Liver (tissue), 9 donors: ENCODE data around the gene DTL. TPM values are rescaled to one million over a fixed set of nuclear protein-coding genes. Genes with fewer than 3 reads are reported as not detected.

Experiments
- DNase-seq: peaks from one replicate; pipeline ENCODE4 v3.0.0-alpha.2; 2017; ENCODE audit warnings: low spot score
- H3K27ac ChIP-seq, 2 donors: one replicate each; pipeline ENCODE4 v1.7.0; 2013; ENCODE audit warnings: inconsistent platforms in 2 of 2, low read length in 2 of 2, control low read depth in 1 of 2, low read depth in 1 of 2, mild to moderate bottlenecking in 1 of 2
- H3K27me3 ChIP-seq, 4 donors: one replicate each; pipeline versions ENCODE4 v1.6.1 to v1.7.0; 2013; ENCODE audit warnings: low read length in 3 of 4, inconsistent platforms in 1 of 4, mild to moderate bottlenecking in 1 of 4, moderate library complexity in 1 of 4; ENCODE audit not compliant: control insufficient read depth in 4 of 4, insufficient read depth in 4 of 4
- H3K36me3 ChIP-seq, 4 donors: one replicate each; pipeline versions ENCODE4 v1.6.1 to v1.7.0; 2013; ENCODE audit warnings: low read length in 3 of 4, mild to moderate bottlenecking in 3 of 4, low read depth in 1 of 4, moderate library complexity in 1 of 4; ENCODE audit not compliant: control insufficient read depth in 4 of 4, insufficient read depth in 3 of 4
- H3K4me1 ChIP-seq, 4 donors: one replicate each; pipeline versions ENCODE4 v1.6.1 to v1.7.0; 2013; ENCODE audit warnings: low read length in 3 of 4, mild to moderate bottlenecking in 3 of 4, moderate library complexity in 1 of 4; ENCODE audit not compliant: control insufficient read depth in 4 of 4, insufficient read depth in 4 of 4
- H3K4me3 ChIP-seq, 3 donors: one replicate each; pipeline versions ENCODE4 v1.6.1 to v1.7.0; 2013; ENCODE audit warnings: low read length in 3 of 3, control low read depth in 1 of 3, low read depth in 1 of 3, mild to moderate bottlenecking in 1 of 3
- H3K9ac ChIP-seq, 2 donors: one replicate each; pipeline ENCODE4 v1.7.0; 2013; ENCODE audit warnings: low read length in 2 of 2, mild to moderate bottlenecking in 2 of 2, moderate library complexity in 2 of 2, control low read depth in 1 of 2, low read depth in 1 of 2
- H3K9me3 ChIP-seq, 4 donors: one replicate each; pipeline versions ENCODE4 v1.6.1 to v1.7.0; 2013; ENCODE audit warnings: low read length in 3 of 4; ENCODE audit not compliant: control insufficient read depth in 4 of 4
- CTCF ChIP-seq: fragments of 150-350 bp; IDR thresholded peaks from 2 replicates; pipeline ENCODE4 v1.5.1; 2017; ENCODE audit warnings: improper control_type of control experiment, low read depth, low read length; ENCODE audit not compliant: missing input control
- EGR1 ChIP-seq, 2 donors: IDR thresholded peaks; 2 replicates each; pipeline ENCODE4 v1.6.1; 2016 to 2018; ENCODE audit warnings: antibody characterized with exemption in 2 of 2, low read depth in 2 of 2
- FOXA1 ChIP-seq: IDR thresholded peaks from 2 replicates; pipeline ENCODE4 v1.6.1; 2016; ENCODE audit warnings: antibody characterized with exemption
- FOXA2 ChIP-seq: IDR thresholded peaks from 2 replicates; pipeline ENCODE4 v1.6.1; 2016; ENCODE audit warnings: antibody characterized with exemption
- GABPA ChIP-seq, 2 donors: IDR thresholded peaks in 1 of 2; conservative IDR thresholded peaks in 1 of 2; 2 replicates each; pipeline ENCODE4 v1.6.1; 2016; ENCODE audit warnings: antibody characterized with exemption in 2 of 2, mild to moderate bottlenecking in 1 of 2, moderate library complexity in 1 of 2
- HNF4A ChIP-seq, 2 donors: conservative IDR thresholded peaks; 2 replicates each; pipeline ENCODE4 v1.6.1; 2016; ENCODE audit warnings: antibody characterized with exemption in 2 of 2, mild to moderate bottlenecking in 2 of 2
- HNF4G ChIP-seq: IDR thresholded peaks from 2 replicates; pipeline ENCODE4 v1.6.1; 2016; ENCODE audit warnings: antibody characterized with exemption
- JUND ChIP-seq, 2 donors: IDR thresholded peaks; 2 replicates each; pipeline ENCODE4 v1.6.1; 2016; ENCODE audit warnings: antibody characterized with exemption in 2 of 2
- MAX ChIP-seq: IDR thresholded peaks from 2 replicates; pipeline ENCODE4 v1.6.1; 2016; ENCODE audit warnings: antibody characterized with exemption
- RAD21 ChIP-seq, 2 donors: IDR thresholded peaks; 2 replicates each; pipeline ENCODE4 v1.6.1; 2016; ENCODE audit warnings: antibody characterized with exemption in 2 of 2, mild to moderate bottlenecking in 2 of 2
- RXRA ChIP-seq, 2 donors: IDR thresholded peaks; 2 replicates each; pipeline ENCODE4 v1.6.1; 2017 to 2018; ENCODE audit warnings: antibody characterized with exemption in 2 of 2, mild to moderate bottlenecking in 1 of 2
- SP1 ChIP-seq: IDR thresholded peaks from 2 replicates; pipeline ENCODE4 v1.6.1; 2018; ENCODE audit warnings: antibody characterized with exemption, mild to moderate bottlenecking
- TAF1 ChIP-seq: conservative IDR thresholded peaks from 2 replicates; pipeline ENCODE4 v1.6.1; 2016; ENCODE audit warnings: antibody characterized with exemption, mild to moderate bottlenecking
- YY1 ChIP-seq: IDR thresholded peaks from 2 replicates; pipeline ENCODE4 v1.6.1; 2016; ENCODE audit warnings: antibody characterized with exemption, mild to moderate bottlenecking
- WGBS: extraction: QIAGEN DNeasy Blood & Tissue Kit; methylation state at CpG from one replicate; pipeline ENCODE4 v1.1.7; 2013; 5-methylcytosine and 5-hydroxymethylcytosine counted together
- polyA plus RNA-seq, 2 donors: library from polyadenylated mRNA; stranded (reverse) in 1 of 2; unstranded in 1 of 2; fragments of 200-250 nt in 1 of 2; fragments of >200 nt in 1 of 2; fragmentation: Nextera tagmentation in 1 of 2; extraction: Ambion mirVana in 1 of 2; gene quantifications; one replicate each; pipeline versions ENCODE4 v1.2.1 to v1.2.3, GENCODE V29; 2013 to 2015
- total RNA-seq, 2 donors: library from RNA; depleted of rRNA; stranded (reverse); fragments of >200 nt; gene quantifications; one replicate each; pipeline ENCODE4 v1.2.3, GENCODE V29; 2014
- TF ChIP-seq, protein P1 (sequence below): IDR thresholded peaks from 2 replicates; pipeline ENCODE4 v1.6.1; 2016; ENCODE audit warnings: antibody characterized with exemption
- TF ChIP-seq, protein P2 (sequence below): IDR thresholded peaks from 2 replicates; pipeline ENCODE4 v1.6.1; 2016; ENCODE audit warnings: antibody characterized with exemption
- donor health status: healthy.
- donor health status: healthy.
- donor health status: healthy.
- donor health status: healthy.
- donor health status: healthy.

Gene DTL
- total and polyA plus RNA-seq, 4 donors: 0.17 to 17.9 (median 0.73) TPM

- Histone ChIP-seq H3K4me1 (no peaks in the 10 kb centered on the region), H3K9me3 (no peaks in the 10 kb centered on the region), H3K9ac (no peak overlapping the region), H3K36me3 (no peaks in the 10 kb centered on the region), H3K27me3 (no peaks in the 10 kb centered on the region), H3K27ac (no peak overlapping the region), H3K4me3 (no peak overlapping the region)
- DNase-seq: no peak
- TF ChIP-seq TAF1 (no peak), YY1 (no peak), FOXA1 (no peak), RXRA (IDR thresholded peaks at IDR 0.05) (no peak), EGR1 (IDR thresholded peaks at IDR 0.05; ENCODE audit: low read depth in 2 of 2) (no peak), SP1 (no peak), JUND (IDR thresholded peaks at IDR 0.05) (no peak), HNF4G (no peak), FOXA2 (no peak), CTCF (no peak), HNF4A (conservative IDR thresholded peaks at IDR 0.05) (no peak), MAX (no peak)
- TF ChIP-seq, protein P1, sequence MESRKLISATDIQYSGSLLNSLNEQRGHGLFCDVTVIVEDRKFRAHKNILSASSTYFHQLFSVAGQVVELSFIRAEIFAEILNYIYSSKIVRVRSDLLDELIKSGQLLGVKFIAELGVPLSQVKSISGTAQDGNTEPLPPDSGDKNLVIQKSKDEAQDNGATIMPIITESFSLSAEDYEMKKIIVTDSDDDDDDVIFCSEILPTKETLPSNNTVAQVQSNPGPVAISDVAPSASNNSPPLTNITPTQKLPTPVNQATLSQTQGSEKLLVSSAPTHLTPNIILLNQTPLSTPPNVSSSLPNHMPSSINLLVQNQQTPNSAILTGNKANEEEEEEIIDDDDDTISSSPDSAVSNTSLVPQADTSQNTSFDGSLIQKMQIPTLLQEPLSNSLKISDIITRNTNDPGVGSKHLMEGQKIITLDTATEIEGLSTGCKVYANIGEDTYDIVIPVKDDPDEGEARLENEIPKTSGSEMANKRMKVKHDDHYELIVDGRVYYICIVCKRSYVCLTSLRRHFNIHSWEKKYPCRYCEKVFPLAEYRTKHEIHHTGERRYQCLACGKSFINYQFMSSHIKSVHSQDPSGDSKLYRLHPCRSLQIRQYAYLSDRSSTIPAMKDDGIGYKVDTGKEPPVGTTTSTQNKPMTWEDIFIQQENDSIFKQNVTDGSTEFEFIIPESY: no peak
- TF ChIP-seq, protein P2, sequence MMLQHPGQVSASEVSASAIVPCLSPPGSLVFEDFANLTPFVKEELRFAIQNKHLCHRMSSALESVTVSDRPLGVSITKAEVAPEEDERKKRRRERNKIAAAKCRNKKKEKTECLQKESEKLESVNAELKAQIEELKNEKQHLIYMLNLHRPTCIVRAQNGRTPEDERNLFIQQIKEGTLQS: no peak
- whole genome bisulfite sequencing: 97% methylated on average over 1 of the region's 1 CpG
These were observed 102.3 kb downstream of the DTL start for GRCh38 chr1:212137854-212138253.

- DNase-seq: no peak
- Histone ChIP-seq H3K27me3 (no peaks in the 10 kb centered on the region), H3K36me3 (no peaks in the 10 kb centered on the region), H3K9me3 (no peaks in the 10 kb centered on the region), H3K4me3 (no peak overlapping the region), H3K4me1 (no peaks in the 10 kb centered on the region), H3K27ac (no peak overlapping the region), H3K9ac (no peak overlapping the region)
- 75% methylated on average over 5 of the region's 5 CpGs for WGBS
- TF ChIP-seq YY1 (no peak), RAD21 (IDR thresholded peaks at IDR 0.05) (peak; percentile 34 to 51), GABPA (IDR thresholded peaks at IDR 0.05 in 1 of 2, conservative IDR thresholded peaks at IDR 0.05 in 1 of 2) (no peak), FOXA1 (no peak)
These were observed 102.9 kb downstream of the DTL start for GRCh38 chr1:212138457-212138856.
